Tibial nerve (tissue), 4 donors: ENCODE data around the gene CENPP. TPM values are rescaled to one million over a fixed set of nuclear protein-coding genes. Genes with fewer than 3 reads are reported as not detected.

ENCODE experiments used
- DNase-seq, 2 donors: peaks; one replicate each; pipeline ENCODE4 v3.0.0-alpha.2; 2019; ENCODE audit warnings: low spot score in 2 of 2
- H3K27ac ChIP-seq, 4 donors: fragments of 200-600 bp; sonication (generic) in 3 of 4; one replicate each; pipeline ENCODE4 v1.5.1; 2017 to 2019; ENCODE audit warnings: mild to moderate bottlenecking in 1 of 4
- H3K27me3 ChIP-seq, 2 donors: fragments of 200-600 bp; sonication (generic) in 1 of 2; one replicate each; pipeline versions ENCODE4 v1.5.1 to v1.6.0; 2017 to 2019
- H3K36me3 ChIP-seq, 3 donors: fragments of 200-600 bp; sonication (generic); one replicate each; pipeline ENCODE4 v1.5.1; 2018 to 2019
- H3K4me1 ChIP-seq, 4 donors: fragments of 200-600 bp; sonication (generic) in 3 of 4; one replicate each; pipeline ENCODE4 v1.5.1; 2017 to 2019
- H3K4me3 ChIP-seq, 4 donors: fragments of 200-600 bp; sonication (generic) in 3 of 4; one replicate each; pipeline ENCODE4 v1.5.1; 2017 to 2019; ENCODE audit warnings: mild to moderate bottlenecking in 1 of 4, moderate library complexity in 1 of 4
- H3K9me3 ChIP-seq, 4 donors: fragments of 200-600 bp; sonication (generic) in 3 of 4; one replicate each; pipeline ENCODE4 v1.5.1; 2017 to 2019
- CTCF ChIP-seq, 5 experiments: fragments of 200-600 bp in 3 of 5; fragments of 450-650 bp in 2 of 5; sonication (generic) in 3 of 5; IDR thresholded peaks; one replicate each; pipeline ENCODE4 v1.5.1; 2016 to 2019; ENCODE audit warnings: antibody characterized with exemption in 5 of 5, mild to moderate bottlenecking in 3 of 5, moderate library complexity in 2 of 5
- EP300 ChIP-seq, 2 donors: sonication (generic); formaldehyde crosslinking; IDR thresholded peaks; one replicate each; pipeline ENCODE4 v1.6.1; 2017; ENCODE audit warnings: antibody characterized with exemption in 2 of 2, mild to moderate bottlenecking in 1 of 2
- POLR2A ChIP-seq, 2 donors: fragments of 450-650 bp; IDR thresholded peaks; one replicate each; pipeline ENCODE4 v1.6.1; 2017; ENCODE audit warnings: antibody characterized with exemption in 2 of 2, mild to moderate bottlenecking in 2 of 2, moderate library complexity in 2 of 2
- WGBS, 2 donors: methylation state at CpG; one replicate each; pipeline ENCODE4 v1.1.5; 2018; 5-methylcytosine and 5-hydroxymethylcytosine counted together
- total RNA-seq, 4 donors: library from RNA; depleted of rRNA; stranded (reverse); fragments of >200 nt; gene quantifications; one replicate each; pipeline ENCODE4 v1.1.0, GENCODE V29; 2016

The CENPP gene
- total RNA-seq, 4 donors from 2014 or later = 5.0 to 17.1 (median 6.9) TPM

- H3K4me3 ChIP-seq = no peak overlapping the region
- no peak overlapping the region for H3K27ac ChIP-seq
- TF ChIP-seq CTCF (IDR thresholded peaks at IDR 0.05) = no peak
- TF ChIP-seq POLR2A (IDR thresholded peaks at IDR 0.05) = no peak
- no peak for TF ChIP-seq EP300 (IDR thresholded peaks at IDR 0.05)
- H3K9me3 ChIP-seq = no peaks in the 10 kb centered on the region
- DNase-seq = no peak
- peaks cover 0 to 20% (median 0%) of the 10 kb centered on the region in 3 donors for H3K36me3 ChIP-seq
- no peaks in the 10 kb centered on the region for H3K27me3 ChIP-seq
- H3K4me1 ChIP-seq = peaks cover 0 to 30% (median 16%) of the 10 kb centered on the region in 4 donors
Measured at GRCh38 chr9:92510747-92511146, 185.0 kb downstream of the CENPP start.

GRCh38 chr9:92512622-92513021 lies 186.9 kb downstream of the CENPP start:
- TF ChIP-seq EP300 (IDR thresholded peaks at IDR 0.05) (no peak), POLR2A (IDR thresholded peaks at IDR 0.05) (no peak), CTCF (IDR thresholded peaks at IDR 0.05) (no peak)
- no peaks in the 10 kb centered on the region for H3K27me3 ChIP-seq
- H3K4me3 ChIP-seq = no peak overlapping the region
- 59 to 81% methylated on average over 3 of the region's 3 CpGs for WGBS, 2 donors
- H3K4me1 ChIP-seq = peaks cover 0 to 12% (median 5%) of the 10 kb centered on the region in 4 donors
- no peak overlapping the region for H3K27ac ChIP-seq
- no peaks in the 10 kb centered on the region for H3K9me3 ChIP-seq
- H3K36me3 ChIP-seq = peaks cover 0 to 31% (median 0%) of the 10 kb centered on the region in 3 donors
- no peak for DNase-seq

- Histone ChIP-seq H3K4me1 (peaks cover 0 to 4% (median 0%) of the 10 kb centered on the region in 4 donors), H3K27me3 (no peaks in the 10 kb centered on the region), H3K27ac (no peak overlapping the region), H3K36me3 (peaks cover 0 to 35% (median 0%) of the 10 kb centered on the region in 3 donors), H3K9me3 (no peaks in the 10 kb centered on the region), H3K4me3 (no peak overlapping the region)
- DNase-seq = no peak
- TF ChIP-seq EP300 (IDR thresholded peaks at IDR 0.05) (no peak), POLR2A (IDR thresholded peaks at IDR 0.05) (no peak), CTCF (IDR thresholded peaks at IDR 0.05) (no peak)
- WGBS, 2 donors = 70 to 71% methylated on average over 3 of the region's 3 CpGs
Measured at GRCh38 chr9:92513349-92513748, 187.6 kb downstream of the CENPP start.

- Histone ChIP-seq H3K27ac (no peak overlapping the region), H3K9me3 (no peaks in the 10 kb centered on the region), H3K36me3 (peaks cover 0 to 36% (median 0%) of the 10 kb centered on the region in 3 donors), H3K27me3 (no peaks in the 10 kb centered on the region), H3K4me3 (no peak overlapping the region), H3K4me1 (no peaks in the 10 kb centered on the region)
- 92 to 94% methylated on average over 10 of the region's 10 CpGs for WGBS, 2 donors
- TF ChIP-seq CTCF (IDR thresholded peaks at IDR 0.05) = no peak
- no peak for TF ChIP-seq EP300 (IDR thresholded peaks at IDR 0.05)
- no peak for TF ChIP-seq POLR2A (IDR thresholded peaks at IDR 0.05)
- no peak for DNase-seq
Measured at GRCh38 chr9:92514635-92515034, 188.9 kb downstream of the CENPP start.

- Histone ChIP-seq H3K4me1 (no peaks in the 10 kb centered on the region), H3K4me3 (no peak overlapping the region), H3K9me3 (no peaks in the 10 kb centered on the region), H3K36me3 (peaks cover 0 to 36% (median 0%) of the 10 kb centered on the region in 3 donors), H3K27me3 (no peaks in the 10 kb centered on the region), H3K27ac (no peak overlapping the region)
- TF ChIP-seq EP300 (IDR thresholded peaks at IDR 0.05) (no peak), POLR2A (IDR thresholded peaks at IDR 0.05) (no peak), CTCF (IDR thresholded peaks at IDR 0.05) (no peak)
- DNase-seq = no peak
- WGBS, 2 donors = 78 to 86% methylated on average over 1 of the region's 1 CpG
Measured at GRCh38 chr9:92516521-92516920, 190.8 kb downstream of the CENPP start.
